ENCODE results near the gene LDB2. TPM values are rescaled to one million over a fixed set of nuclear protein-coding genes. Genes with fewer than 3 reads are reported as not detected.

LDB2 gene
- total RNA-seq, 1 donor from 2014 or later = 3.1 TPM

GRCh38 chr4:16830081-16830480 is 68.4 kb downstream of the LDB2 start:
- no peak overlapping the region for H3K4me3 Mint-ChIP-seq (ENCODE audit: unreplicated experiment)
- H3K36me3 Mint-ChIP-seq (ENCODE audit: unreplicated experiment) = no peaks in the 10 kb centered on the region
- no peak for DNase-seq
- TF ChIP-seq CTCF (IDR thresholded peaks at IDR 0.05; ENCODE audit: partially characterized antibody, unreplicated experiment) = no peak
- no peak overlapping the region for H3K27ac Mint-ChIP-seq (ENCODE audit: unreplicated experiment)
- H3K4me1 Mint-ChIP-seq (ENCODE audit: low read depth, unreplicated experiment) = peaks cover 13% of the 10 kb centered on the region
- no peaks in the 10 kb centered on the region for H3K27me3 Mint-ChIP-seq (ENCODE audit: unreplicated experiment)
- H3K9me3 Mint-ChIP-seq (ENCODE audit: unreplicated experiment) = peaks cover 1% of the 10 kb centered on the region

GRCh38 chr4:16827794-16828724 is 70.4 kb downstream of the LDB2 start:
- Mint-ChIP-seq H3K27ac (ENCODE audit: unreplicated experiment) (peak overlapping the region; percentile 1), H3K4me3 (ENCODE audit: unreplicated experiment) (no peak overlapping the region), H3K9me3 (ENCODE audit: unreplicated experiment) (peaks cover 1% of the 10 kb centered on the region), H3K4me1 (ENCODE audit: low read depth, unreplicated experiment) (peaks cover 13% of the 10 kb centered on the region), H3K36me3 (ENCODE audit: unreplicated experiment) (no peaks in the 10 kb centered on the region), H3K27me3 (ENCODE audit: unreplicated experiment) (no peaks in the 10 kb centered on the region)
- DNase-seq = no peak
- TF ChIP-seq CTCF (IDR thresholded peaks at IDR 0.05; ENCODE audit: partially characterized antibody, unreplicated experiment) = no peak

GRCh38 chr4:16827045-16827444 is 71.4 kb downstream of the LDB2 start:
- no peak for TF ChIP-seq CTCF (IDR thresholded peaks at IDR 0.05; ENCODE audit: partially characterized antibody, unreplicated experiment)
- Mint-ChIP-seq H3K4me1 (ENCODE audit: low read depth, unreplicated experiment) (peaks cover 13% of the 10 kb centered on the region), H3K9me3 (ENCODE audit: unreplicated experiment) (peaks cover 1% of the 10 kb centered on the region), H3K4me3 (ENCODE audit: unreplicated experiment) (no peak overlapping the region), H3K36me3 (ENCODE audit: unreplicated experiment) (no peaks in the 10 kb centered on the region), H3K27me3 (ENCODE audit: unreplicated experiment) (no peaks in the 10 kb centered on the region), H3K27ac (ENCODE audit: unreplicated experiment) (no peak overlapping the region)
- no peak for DNase-seq

GRCh38 chr4:16826406-16826910 is 72.0 kb downstream of the LDB2 start:
- Mint-ChIP-seq H3K36me3 (ENCODE audit: unreplicated experiment) (no peaks in the 10 kb centered on the region), H3K27me3 (ENCODE audit: unreplicated experiment) (no peaks in the 10 kb centered on the region), H3K4me1 (ENCODE audit: low read depth, unreplicated experiment) (peaks cover 13% of the 10 kb centered on the region), H3K27ac (ENCODE audit: unreplicated experiment) (no peak overlapping the region), H3K9me3 (ENCODE audit: unreplicated experiment) (peaks cover 1% of the 10 kb centered on the region), H3K4me3 (ENCODE audit: unreplicated experiment) (no peak overlapping the region)
- DNase-seq = no peak
- TF ChIP-seq CTCF (IDR thresholded peaks at IDR 0.05; ENCODE audit: partially characterized antibody, unreplicated experiment) = no peak

GRCh38 chr4:16824278-16824806 is 74.1 kb downstream of the LDB2 start:
- peaks cover 13% of the 10 kb centered on the region for H3K4me1 Mint-ChIP-seq (ENCODE audit: low read depth, unreplicated experiment)
- H3K27me3 Mint-ChIP-seq (ENCODE audit: unreplicated experiment) = no peaks in the 10 kb centered on the region
- no peak for TF ChIP-seq CTCF (IDR thresholded peaks at IDR 0.05; ENCODE audit: partially characterized antibody, unreplicated experiment)
- H3K27ac Mint-ChIP-seq (ENCODE audit: unreplicated experiment) = no peak overlapping the region
- DNase-seq = no peak
- peaks cover 1% of the 10 kb centered on the region for H3K9me3 Mint-ChIP-seq (ENCODE audit: unreplicated experiment)
- no peaks in the 10 kb centered on the region for H3K36me3 Mint-ChIP-seq (ENCODE audit: unreplicated experiment)
- no peak overlapping the region for H3K4me3 Mint-ChIP-seq (ENCODE audit: unreplicated experiment)

Measured in glutamatergic neuron (in vitro differentiated cells).